Activated T-cell treated with anti-CD3 and anti-CD28 coated beads for 24 hours (primary cell): ENCODE results near the gene TBX22.
"Not testable (repeated sequence)": the region's sequence is repeated elsewhere in the genome, so short reads cannot be mapped to it uniquely, and the experiment has no call there.

Source experiments
- DNase-seq: peaks from one replicate; pipeline ENCODE4 v3.0.0-alpha.2; 2020; ENCODE audit warnings: low read depth

The TBX22 gene, protein sequence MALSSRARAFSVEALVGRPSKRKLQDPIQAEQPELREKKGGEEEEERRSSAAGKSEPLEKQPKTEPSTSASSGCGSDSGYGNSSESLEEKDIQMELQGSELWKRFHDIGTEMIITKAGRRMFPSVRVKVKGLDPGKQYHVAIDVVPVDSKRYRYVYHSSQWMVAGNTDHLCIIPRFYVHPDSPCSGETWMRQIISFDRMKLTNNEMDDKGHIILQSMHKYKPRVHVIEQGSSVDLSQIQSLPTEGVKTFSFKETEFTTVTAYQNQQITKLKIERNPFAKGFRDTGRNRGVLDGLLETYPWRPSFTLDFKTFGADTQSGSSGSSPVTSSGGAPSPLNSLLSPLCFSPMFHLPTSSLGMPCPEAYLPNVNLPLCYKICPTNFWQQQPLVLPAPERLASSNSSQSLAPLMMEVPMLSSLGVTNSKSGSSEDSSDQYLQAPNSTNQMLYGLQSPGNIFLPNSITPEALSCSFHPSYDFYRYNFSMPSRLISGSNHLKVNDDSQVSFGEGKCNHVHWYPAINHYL

DNA sequence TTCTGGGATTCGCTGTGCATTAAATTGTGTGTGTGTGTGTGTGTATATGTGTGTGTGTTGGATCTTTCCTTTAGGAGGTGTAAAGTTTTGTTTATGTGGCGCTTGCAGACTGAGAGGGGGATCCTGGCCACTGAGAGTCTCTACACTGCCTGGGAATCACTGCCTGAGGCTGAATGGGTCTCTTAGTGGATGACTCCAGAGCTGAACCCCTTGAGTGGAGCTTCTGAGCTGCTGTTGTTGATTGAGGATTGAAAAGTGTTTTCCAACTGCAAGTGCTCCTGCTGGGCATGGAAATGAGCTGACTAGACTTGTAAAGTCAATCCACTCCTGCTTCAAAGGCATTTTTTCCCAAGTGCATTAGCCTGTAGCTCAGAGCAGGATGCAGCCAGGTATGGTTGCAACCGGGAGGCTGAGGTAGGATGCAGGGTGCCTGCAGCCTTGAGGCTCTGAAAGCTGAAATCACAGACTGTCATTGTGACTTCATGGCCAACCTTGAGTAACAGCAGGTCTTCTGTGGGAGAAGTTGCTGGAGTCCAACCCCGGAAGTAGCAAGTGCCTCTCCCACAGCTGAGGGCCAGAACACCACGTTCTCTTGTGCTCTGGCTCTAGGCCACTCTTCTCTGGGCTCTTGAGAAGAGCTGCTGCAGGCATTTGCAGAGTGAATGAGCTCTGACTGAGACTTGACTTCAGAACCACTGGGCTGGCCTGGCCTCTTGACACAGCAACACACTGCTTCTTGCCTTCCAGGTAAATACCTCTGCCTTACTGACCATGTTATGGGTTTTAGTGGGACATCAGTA lies at the start of gene TBX22:
Gene TBX22 (plus strand): TSS at position 613 of the 800 bp plus-strand sequence. CDS start 7,517 bp downstream, outside the sequence.
- DNase-seq = no peak

DNA sequence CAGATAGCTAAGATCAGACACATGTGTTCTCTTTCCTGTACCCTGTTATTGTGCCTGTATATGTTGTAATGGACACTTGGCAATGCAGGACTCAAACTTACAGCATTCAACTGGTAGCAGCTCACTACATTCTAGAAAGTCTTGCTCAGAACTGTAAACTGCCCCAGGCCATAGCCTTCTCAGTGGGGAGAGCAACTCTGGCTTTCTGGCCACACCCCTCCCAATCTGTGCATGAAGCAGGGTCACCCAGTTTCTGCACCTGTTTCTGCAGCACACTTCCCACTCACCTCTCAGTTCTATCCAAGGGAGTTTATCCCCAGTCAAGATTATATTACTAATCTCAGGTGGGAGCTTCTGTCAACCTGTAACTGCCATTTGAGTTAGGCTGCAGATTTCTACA lies 38.9 kb upstream of the TBX22 start:
- DNase-seq = no peak

DNA sequence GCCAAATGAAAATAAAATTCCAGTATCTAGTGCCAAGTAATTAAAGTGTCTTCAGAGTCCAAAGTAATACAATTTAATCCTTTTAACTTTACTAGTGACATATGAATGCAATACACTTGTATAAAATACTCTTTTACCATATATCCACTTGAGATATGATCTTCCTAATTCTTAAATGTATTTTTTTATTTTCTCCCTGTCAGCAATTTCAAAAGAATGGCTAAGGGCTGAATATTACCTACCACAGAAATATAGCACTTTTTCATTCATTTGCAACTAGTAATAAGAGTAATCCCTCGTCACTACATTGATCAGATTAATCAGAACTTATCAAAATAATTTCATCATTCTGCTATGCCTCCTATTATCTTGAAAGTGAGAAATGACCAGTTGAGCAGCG lies 10.1 kb upstream of the TBX22 start:
- DNase-seq = no peak

DNA sequence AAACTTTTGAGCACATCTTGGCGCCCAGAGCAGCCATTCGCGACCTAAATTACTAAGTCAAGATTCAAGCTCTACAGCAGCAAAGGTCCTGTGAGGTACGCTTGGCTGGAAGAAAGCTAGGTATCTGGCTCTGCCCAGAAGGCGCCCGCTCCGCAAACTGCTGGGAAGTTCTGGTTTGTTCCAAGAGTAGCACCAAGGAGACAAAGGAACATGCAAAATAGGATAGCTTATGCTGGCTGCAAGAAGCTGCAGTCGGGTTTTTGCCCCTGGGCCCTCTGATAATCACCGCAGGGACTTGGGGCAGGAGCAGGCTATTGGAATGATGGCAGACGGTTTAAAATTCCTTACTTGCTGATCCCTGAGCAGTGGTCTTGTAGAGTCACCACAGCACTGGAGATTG lies 3.0 kb upstream of the TBX22 start:
- no peak for DNase-seq

DNA sequence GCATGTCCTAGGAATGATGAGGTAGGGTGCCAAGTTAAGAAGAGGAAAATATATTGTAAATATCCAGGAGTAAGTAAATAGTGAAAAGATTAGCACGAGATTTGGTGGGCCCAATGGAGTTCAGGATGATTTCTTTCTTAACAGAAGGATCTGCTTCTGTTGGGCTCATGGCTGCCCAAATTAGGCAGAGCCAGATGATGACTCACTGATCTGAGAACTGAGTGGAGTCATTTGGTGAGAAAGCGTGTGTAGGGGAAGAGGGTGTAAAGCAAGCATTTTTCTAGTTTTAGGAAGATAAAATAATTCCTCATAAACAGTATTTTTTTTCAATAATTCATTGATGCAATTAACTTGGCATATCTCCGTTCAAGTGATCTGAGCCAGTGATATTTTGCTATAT lies 1.6 kb downstream of the TBX22 start:
- DNase-seq = no peak

DNA sequence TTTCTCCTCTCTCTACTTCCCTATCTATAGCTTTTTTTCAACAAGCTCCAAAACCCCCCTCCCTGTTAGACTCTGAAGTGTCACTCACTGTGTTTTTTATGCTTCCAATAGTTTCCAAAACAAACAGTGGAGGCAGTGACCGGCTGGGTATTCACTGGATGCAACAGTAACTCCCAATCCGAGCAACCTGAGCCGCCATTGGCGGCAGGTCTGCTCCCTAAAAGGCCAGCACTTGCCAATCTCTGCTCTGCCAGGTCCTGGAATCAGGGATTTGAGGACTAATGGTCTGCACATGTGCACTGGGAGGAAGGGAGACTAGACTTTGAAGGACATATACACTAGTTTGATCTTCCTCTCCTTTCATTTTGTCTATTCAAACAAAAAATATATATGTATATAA lies 7.1 kb downstream of the TBX22 start:
- DNase-seq = no peak

DNA sequence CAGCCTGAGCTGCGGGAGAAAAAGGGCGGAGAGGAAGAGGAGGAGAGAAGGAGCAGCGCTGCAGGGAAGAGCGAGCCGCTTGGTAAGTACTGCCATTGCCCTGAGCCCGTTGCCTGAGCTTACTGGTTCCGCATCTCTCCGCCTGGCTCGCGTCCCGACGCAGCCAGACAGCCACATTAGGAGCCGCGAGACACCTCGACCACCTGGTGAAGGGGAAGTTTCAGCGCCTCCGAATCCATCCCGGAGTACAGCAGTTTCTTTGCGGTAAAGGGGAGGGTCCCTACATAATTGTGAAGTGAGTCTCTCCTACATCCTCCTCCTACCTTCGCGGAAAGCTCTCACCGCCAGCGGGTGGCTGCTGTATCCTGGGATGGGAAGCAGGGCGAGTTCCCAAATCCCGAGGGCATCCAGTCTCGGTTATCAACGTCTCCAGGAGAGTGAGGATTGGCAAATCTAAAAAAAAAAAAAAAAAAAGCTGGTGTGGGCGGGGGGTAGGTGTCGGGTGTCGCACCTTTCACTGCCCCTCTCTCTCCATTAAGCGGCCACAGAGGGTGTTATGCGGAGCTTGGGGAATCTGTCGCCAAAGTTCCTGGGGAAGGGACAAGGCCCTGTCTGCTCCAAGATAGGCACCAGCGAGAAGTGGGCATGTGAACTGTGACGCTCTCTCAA lies 7.9 kb downstream of the TBX22 start:
- no peak for DNase-seq

DNA sequence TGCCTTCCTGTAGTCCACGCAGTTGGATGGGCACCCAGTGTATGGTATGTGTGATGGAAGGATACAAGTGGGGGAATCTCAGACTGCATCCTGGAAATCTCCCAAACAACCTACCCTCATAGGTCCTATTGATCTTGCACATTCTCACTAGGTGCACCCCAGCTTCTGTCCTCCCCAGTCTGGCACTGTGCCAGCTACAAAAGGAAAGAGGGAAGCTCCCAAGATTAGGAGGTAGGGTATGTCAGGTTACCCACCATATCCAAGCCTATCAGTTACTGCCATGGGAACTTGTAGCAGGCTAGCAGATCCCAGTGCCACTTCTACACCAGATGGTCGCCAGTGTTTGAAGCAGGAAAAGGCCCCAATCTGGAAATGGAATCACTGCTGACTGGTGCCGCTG lies 11.6 kb downstream of the TBX22 start:
- no peak for DNase-seq

DNA sequence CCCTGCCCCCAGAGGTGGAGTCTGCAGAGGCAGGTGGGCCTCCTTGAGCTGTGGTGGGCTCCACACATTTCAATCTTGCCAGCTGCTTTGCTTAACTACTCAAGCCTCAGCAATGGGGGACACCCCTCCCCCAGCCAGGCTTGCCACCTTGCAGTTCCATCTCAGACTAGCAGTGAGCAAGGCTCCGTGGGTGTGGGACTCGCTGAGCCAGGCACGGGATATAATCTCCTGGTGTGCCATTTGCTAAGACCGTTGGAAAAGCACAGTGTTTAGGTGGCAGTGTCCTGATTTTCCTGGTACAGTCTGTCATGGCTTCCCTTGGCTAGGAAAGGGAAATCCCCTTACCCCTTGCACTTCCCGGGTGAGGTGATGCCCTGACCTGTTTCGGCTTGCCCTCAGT lies 51.6 kb downstream of the TBX22 start:
- DNase-seq = not testable (repeated sequence)

DNA sequence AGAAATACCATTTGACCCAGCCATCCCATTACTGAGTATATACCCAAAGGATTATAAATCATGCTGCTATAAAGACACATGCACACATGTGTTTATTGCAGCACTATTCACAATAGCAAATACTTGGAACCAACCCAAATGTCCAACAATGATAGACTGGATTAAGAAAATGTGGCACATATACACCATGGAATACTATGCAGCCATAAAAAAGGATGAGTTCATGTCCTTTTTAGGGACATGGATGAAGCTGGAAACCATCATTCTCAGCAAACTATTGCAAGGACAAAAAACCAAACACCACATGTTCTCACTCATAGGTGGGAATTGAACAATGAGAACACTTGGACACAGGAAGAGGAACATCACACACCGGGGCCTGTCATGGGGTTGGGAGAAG lies 61.1 kb downstream of the TBX22 start:
- not testable (repeated sequence) for DNase-seq
